A549 (cell line): Measurements from ENCODE around the gene TRIM37.

Experiments
- HDAC2 ChIP-seq: fragments of 200-600 bp; sonication (generic); IDR thresholded peaks from 2 replicates; pipeline ENCODE4 v1.6.1; 2016
- USF2 ChIP-seq: fragments of 450-650 bp; IDR thresholded peaks from 2 replicates; pipeline ENCODE4 v1.6.1; 2014; ENCODE audit warnings: antibody characterized with exemption

GRCh38 chr17:59024916-59025315 lies 81.8 kb downstream of the TRIM37 start:
- TF ChIP-seq USF2 (no peak), HDAC2 (no peak)
